GM10266 (cell line): ENCODE measurements around the gene TMEM175.
"Not testable (repeated sequence)": the region's sequence is repeated elsewhere in the genome, so short reads cannot be mapped to it uniquely, and the experiment has no call there.

Source experiments
- DNase-seq: peaks from one replicate; pipeline ENCODE4 v3.0.0; 2012; ENCODE audit errors: extremely low spot score
- TF ChIP-seq, protein P1 (sequence below): IDR thresholded peaks from 2 replicates; pipeline ENCODE4 v1.5.1; 2012; ENCODE audit warnings: mild to moderate bottlenecking, low read depth; ENCODE audit not compliant: control insufficient read depth, insufficient read depth; ENCODE audit errors: missing control alignments

The TMEM175 gene

DNA sequence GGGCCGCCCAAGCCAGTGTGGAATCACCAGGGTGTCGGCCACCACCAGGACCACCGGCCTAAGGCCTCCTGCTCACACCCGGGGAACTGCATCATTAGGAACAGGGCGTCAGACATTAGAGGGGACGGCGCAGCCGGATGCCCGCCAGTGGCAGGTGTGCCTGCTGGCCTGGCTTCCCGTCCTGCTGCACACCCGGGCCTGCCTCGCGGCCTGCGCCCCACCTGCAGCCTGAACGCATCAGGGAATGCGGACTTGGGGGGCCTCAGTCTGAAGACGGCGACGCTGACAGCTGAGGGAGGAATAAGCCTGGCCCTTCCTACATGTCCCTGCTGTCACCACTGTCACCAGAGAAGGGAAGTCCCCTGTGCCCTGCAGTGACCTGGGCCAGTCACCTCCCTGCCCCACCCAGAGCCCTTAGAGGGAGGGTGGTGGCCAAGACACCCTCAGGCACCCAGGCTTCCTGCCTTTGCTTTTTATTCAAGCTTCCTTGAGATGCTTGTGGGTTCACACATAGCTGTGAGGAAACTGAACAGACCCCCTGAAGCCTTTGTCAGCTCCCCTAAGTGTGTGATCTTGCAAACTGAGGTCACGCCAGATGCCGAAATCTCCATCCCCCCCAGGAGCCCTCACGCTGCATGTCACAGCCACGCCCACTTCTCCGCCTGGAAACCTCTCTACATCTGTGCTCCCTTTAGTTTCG lies 37.9 kb downstream of the TMEM175 start:
- TF ChIP-seq, protein P1, sequence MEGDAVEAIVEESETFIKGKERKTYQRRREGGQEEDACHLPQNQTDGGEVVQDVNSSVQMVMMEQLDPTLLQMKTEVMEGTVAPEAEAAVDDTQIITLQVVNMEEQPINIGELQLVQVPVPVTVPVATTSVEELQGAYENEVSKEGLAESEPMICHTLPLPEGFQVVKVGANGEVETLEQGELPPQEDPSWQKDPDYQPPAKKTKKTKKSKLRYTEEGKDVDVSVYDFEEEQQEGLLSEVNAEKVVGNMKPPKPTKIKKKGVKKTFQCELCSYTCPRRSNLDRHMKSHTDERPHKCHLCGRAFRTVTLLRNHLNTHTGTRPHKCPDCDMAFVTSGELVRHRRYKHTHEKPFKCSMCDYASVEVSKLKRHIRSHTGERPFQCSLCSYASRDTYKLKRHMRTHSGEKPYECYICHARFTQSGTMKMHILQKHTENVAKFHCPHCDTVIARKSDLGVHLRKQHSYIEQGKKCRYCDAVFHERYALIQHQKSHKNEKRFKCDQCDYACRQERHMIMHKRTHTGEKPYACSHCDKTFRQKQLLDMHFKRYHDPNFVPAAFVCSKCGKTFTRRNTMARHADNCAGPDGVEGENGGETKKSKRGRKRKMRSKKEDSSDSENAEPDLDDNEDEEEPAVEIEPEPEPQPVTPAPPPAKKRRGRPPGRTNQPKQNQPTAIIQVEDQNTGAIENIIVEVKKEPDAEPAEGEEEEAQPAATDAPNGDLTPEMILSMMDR = no peak
- no peak for DNase-seq

GRCh38 chr4:970854-971520 lies 38.7 kb downstream of the TMEM175 start:
- TF ChIP-seq, protein P1 = no peak
- no peak for DNase-seq

DNA sequence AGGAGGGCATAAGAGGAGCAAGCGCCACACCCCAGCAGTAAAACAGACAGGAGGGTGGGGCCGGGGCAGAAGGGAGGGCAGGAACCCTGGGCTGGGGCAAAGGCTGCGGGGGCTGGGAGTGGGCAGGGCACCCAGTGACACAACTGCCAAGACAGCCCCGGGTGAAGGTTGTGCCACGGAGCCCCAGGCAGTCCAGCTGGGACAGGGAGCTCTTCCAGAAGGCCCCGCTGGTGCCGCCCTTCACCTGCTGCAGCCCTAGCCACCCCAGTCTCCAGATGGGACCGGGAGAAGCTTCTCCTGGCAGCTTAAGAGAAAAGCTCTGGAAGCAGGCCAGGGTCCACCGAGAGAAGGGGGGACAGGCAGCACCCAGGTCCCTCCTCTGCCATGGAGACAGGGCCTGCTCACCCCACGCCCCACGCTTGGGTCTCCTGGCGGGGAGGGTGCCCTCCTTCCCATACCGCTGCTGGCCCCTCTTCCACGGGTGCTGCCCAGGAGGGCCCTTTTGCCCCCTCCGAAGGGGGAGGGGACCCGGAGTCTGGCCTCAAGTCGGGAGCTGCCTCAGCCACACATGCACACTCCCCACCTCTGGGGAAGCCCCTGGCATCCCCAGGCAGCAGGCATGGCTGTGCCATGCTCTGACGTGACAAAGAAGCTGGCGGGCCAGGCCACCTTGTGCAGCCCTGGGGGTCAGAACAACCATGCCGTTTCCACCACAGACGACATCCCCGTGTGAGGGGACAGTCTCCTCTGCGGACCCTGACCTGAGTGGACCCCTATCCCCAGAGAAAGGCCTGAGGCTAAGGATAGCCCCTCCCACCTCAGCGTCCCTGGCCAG lies 39.6 kb downstream of the TMEM175 start:
- TF ChIP-seq, protein P1 = no peak
- DNase-seq = no peak

- peak; percentile 70 for DNase-seq
- TF ChIP-seq, protein P1 = no peak
Measured at GRCh38 chr4:972651-973424, 40.6 kb downstream of the TMEM175 start.

- peak; percentile 100 for DNase-seq
- TF ChIP-seq, protein P1 = no peak
Measured at GRCh38 chr4:973431-974397, 41.5 kb downstream of the TMEM175 start, which contains the start of gene DGKQ. TSS of gene DGKQ (minus strand) at chr4:973569. CDS start at chr4:973482, 87 bp downstream.

GRCh38 chr4:974668-975067 lies 42.4 kb downstream of the TMEM175 start:
- TF ChIP-seq, protein P1 = no peak
- DNase-seq = no peak

- DNase-seq = not testable (repeated sequence)
Measured at GRCh38 chr4:976016-976415, 43.8 kb downstream of the TMEM175 start.
